Omental fat pad (tissue), 4 donors: ENCODE results near the gene SERAC1. TPM values are rescaled to one million over a fixed set of nuclear protein-coding genes. Genes with fewer than 3 reads are reported as not detected.

ENCODE experiments used
- ATAC-seq: fragments of 150-250 bp; one replicate; pipeline ENCODE4 v1.9.1; 2016; ENCODE audit warnings: mild to moderate bottlenecking, moderate library complexity; ENCODE audit not compliant: low FRiP score
- DNase-seq: peaks from one replicate; pipeline ENCODE4 v3.0.0-alpha.2; 2019; ENCODE audit warnings: low spot score
- total RNA-seq, 4 donors: library from RNA; depleted of rRNA; stranded (reverse); fragments of >200 nt; gene quantifications; one replicate each; pipeline ENCODE4 v1.1.0, GENCODE V29; 2016
- TF ChIP-seq, protein P1 (sequence below), 3 donors: fragments of 450-650 bp; IDR thresholded peaks; one replicate each; pipeline ENCODE4 v1.5.1; 2016 to 2017; ENCODE audit warnings: antibody characterized with exemption in 3 of 3, mild to moderate bottlenecking in 3 of 3, moderate library complexity in 2 of 3

Gene SERAC1
- total RNA-seq, 4 donors from 2014 or later = 5.8 to 8.8 (median 7.4) TPM

DNA sequence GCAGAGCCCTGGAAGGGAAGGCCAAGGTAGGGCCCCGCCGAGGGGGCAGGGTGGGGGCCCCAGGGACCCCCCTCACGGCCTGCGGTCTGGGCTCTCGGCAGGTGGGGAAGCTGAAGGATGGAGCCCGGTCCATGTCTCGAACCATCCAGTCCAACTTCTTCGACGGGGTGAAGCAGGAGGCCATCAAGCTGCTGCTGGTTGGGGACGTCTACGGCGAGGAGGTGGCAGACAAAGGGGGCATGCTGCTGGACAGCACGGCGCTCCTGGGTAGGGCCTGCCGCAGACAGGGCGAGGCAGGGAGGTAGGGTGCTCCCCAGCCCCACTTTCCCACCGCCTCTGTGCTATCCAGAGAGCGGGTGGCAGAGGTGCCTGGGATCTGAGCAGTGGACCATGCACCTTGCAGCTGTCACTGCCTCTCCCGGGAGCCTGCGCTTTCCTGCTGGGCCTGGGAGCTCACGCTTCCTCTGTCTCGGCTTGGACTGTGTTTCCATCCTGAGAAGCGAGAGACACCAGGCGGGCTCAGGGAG, 103.3 kb downstream of the SERAC1 start:
- DNase-seq = no peak
- no peak for ATAC-seq
- TF ChIP-seq, protein P1, sequence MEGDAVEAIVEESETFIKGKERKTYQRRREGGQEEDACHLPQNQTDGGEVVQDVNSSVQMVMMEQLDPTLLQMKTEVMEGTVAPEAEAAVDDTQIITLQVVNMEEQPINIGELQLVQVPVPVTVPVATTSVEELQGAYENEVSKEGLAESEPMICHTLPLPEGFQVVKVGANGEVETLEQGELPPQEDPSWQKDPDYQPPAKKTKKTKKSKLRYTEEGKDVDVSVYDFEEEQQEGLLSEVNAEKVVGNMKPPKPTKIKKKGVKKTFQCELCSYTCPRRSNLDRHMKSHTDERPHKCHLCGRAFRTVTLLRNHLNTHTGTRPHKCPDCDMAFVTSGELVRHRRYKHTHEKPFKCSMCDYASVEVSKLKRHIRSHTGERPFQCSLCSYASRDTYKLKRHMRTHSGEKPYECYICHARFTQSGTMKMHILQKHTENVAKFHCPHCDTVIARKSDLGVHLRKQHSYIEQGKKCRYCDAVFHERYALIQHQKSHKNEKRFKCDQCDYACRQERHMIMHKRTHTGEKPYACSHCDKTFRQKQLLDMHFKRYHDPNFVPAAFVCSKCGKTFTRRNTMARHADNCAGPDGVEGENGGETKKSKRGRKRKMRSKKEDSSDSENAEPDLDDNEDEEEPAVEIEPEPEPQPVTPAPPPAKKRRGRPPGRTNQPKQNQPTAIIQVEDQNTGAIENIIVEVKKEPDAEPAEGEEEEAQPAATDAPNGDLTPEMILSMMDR (IDR thresholded peaks at IDR 0.05) = no peak

DNA sequence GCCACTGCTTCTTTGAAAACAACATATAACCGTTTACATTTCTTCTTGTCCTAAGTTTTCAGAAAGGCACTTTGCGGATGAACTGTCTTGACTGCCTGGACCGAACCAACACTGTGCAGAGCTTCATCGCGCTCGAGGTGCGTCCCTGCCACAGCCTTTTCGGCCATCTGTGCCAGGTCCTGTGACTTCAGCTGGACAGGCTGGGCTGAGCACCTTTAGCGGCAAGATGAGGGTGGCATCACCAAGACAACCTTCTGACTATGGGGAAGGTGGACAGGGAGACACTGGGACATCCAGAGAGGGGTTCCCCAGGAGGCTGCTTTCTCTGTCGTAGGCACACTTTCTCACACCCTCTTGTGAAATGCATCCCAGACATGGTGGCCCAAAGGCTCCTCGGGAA, 104.3 kb downstream of the SERAC1 start:
- no peak for ATAC-seq
- no peak for DNase-seq
- TF ChIP-seq, protein P1 (IDR thresholded peaks at IDR 0.05) = no peak

DNA sequence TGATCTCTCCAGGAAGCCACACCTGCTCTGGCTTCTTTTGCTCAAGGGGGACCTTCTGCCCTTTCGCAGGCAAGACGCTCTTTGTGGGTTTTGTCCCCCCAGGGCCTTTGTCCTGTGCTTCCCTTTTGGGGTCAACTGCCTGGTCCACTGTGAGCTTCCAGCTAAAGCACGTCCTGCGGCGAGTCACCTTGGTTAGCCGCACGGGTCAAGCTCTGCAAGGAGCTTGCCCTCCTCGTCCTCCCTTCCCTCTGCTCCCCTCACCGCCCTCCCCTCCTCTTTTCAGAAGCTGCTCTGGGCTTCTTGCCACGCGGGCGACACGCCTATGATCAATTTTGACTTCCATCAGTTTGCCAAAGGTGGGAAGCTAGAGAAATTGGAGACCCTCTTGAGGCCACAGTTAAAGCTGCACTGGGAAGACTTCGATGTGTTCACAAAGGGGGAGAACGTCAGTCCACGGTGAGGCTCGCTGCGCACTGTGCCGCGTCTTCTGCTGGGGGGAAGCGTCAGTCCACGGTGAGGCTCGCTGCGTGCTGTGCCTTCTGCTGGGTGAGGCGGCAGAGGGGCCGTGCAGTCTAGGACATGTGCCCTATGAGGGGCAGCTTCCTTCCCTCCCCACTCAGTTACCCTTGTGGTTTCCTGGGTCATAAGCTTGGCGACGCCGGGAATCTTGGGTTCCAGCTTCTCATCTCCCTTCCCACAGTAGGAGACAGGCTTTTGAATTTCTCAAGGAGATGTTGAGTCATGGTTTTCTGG, 106.2 kb downstream of the SERAC1 start:
- ATAC-seq = no peak
- DNase-seq = no peak
- TF ChIP-seq, protein P1 (IDR thresholded peaks at IDR 0.05) = no peak

DNA sequence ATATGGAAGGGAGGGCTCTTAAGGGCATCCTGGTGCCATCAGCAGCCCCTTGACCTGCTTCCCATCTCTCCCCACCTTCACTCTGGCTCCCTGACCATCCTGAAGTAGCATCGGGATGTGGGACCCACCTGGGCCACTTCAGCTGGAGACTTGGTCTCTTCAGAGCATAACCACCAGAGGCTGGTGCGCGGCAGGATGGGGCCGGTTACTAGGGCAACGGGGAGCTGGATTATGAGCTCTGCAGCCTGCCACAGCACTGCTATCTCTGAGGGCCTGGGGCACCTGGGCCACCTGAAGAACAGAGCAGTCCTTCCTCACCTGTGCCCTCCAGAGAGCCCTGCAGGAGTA, 106.7 kb downstream of the SERAC1 start:
- DNase-seq (no peak), ATAC-seq (no peak)
- TF ChIP-seq, protein P1 (IDR thresholded peaks at IDR 0.05) = no peak

DNA sequence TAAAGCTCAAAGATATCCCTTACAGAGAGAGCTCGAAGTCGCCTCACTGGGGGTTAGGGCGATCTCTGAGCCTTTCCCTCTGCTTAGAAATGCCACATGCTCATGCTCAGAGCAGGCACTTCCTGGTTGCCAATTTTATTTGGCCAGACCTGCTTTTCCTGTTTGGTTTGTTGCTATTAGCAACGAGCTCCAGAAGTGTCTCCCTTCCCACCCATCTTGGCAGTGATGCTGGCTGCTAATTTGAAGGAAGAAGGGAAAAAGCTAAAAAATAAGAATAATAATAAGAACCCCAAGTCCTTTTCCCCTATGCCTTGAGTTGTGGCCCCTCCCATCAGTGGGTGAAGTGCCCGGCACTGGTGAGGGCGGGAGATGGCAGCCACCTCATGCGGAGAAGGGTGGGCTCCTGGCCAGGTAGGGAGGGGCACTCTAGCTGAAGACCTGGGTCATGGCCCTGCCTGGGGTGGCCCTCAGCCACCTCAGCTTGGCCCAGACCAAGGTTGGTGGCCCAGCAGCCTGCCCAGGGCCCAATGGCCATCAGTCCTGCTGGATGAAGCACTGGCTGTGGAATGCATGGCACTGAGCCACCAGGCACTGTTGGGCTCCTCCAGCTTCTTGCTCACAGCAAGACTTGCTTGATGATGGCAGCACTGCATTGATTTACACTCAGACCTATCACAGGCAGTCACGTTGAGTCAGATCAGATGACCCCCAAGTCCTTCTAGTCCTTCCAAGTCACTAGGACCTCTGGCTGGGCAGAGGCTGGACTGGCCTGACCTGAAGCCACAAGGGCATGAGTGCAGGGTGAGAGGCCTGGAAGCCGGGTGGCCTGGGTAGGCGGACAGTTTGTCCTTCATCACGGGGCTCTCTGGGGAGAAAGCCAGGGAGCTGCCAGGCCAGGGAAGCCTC, 107.4 kb downstream of the SERAC1 start:
- TF ChIP-seq, protein P1 (IDR thresholded peaks at IDR 0.05) = no peak
- ATAC-seq = peak; percentile 73
- DNase-seq = no peak

Other genes with a start within 250 kb of the SERAC1 start
- 10 to 100 TPM in 1 of 4 donors, 1 to 10 TPM in 3; 2.3 to 27.6 (median 6.4) TPM for gene SYNJ2, start 186.4 kb downstream of the SERAC1 start, total RNA-seq
- gene GTF2H5, start 88 bp upstream of the SERAC1 start, total RNA-seq = 1 to 10 TPM; 2.3 to 5.6 (median 3.5) TPM
- 100 to 1,000 TPM in 2 of 4 donors, 10 to 100 TPM in 2; 76.7 to 118 (median 95.7) TPM for gene TULP4, start 144.2 kb upstream of the SERAC1 start, total RNA-seq